HepG2 (cell line): ENCODE measurements around the gene ADM. TPM values are rescaled to one million over a fixed set of nuclear protein-coding genes. Genes with fewer than 3 reads are reported as not detected.

Source experiments
- MAFF ChIP-seq: IDR thresholded peaks from 2 replicates; pipeline ENCODE4 v1.6.1; 2011; ENCODE audit warnings: low read depth, low read length, improper control_type of control experiment
- NCOA1 ChIP-seq: sonication (generic); formaldehyde crosslinking; IDR thresholded peaks from 2 replicates; pipeline ENCODE4 v1.9.0; 2021; ENCODE audit warnings: missing genetic modification reagents
- NCOA5 ChIP-seq: sonication (generic); formaldehyde crosslinking; IDR thresholded peaks from 2 replicates; pipeline ENCODE4 v1.4.0; 2020; ENCODE audit warnings: missing genetic modification reagents
- RARA ChIP-seq: IDR thresholded peaks from 2 replicates; pipeline ENCODE4 v1.6.1; 2016; ENCODE audit warnings: missing genetic modification reagents, missing compliant biosample characterization
- SKI ChIP-seq: fragments of 450-650 bp; IDR thresholded peaks from one replicate; pipeline ENCODE4 v1.6.1; 2018; ENCODE audit warnings: mild to moderate bottlenecking; ENCODE audit not compliant: partially characterized antibody
- SMAD9 ChIP-seq: sonication (generic); formaldehyde crosslinking; IDR thresholded peaks from 2 replicates; pipeline ENCODE4 v1.5.1; 2020; ENCODE audit warnings: mild to moderate bottlenecking, missing genetic modification reagents
- SP140L ChIP-seq: sonication (generic); formaldehyde crosslinking; IDR thresholded peaks from 2 replicates; pipeline ENCODE4 v1.4.0; 2020; ENCODE audit warnings: missing genetic modification reagents, borderline replicate concordance
- TBX2 ChIP-seq: sonication (generic); formaldehyde crosslinking; IDR thresholded peaks from 2 replicates; pipeline ENCODE4 v1.5.0; 2020; ENCODE audit warnings: missing genetic modification reagents, mild to moderate bottlenecking, borderline replicate concordance
- XRCC5 ChIP-seq: fragments of 200-400 bp; formaldehyde crosslinking; optimal IDR thresholded peaks from 2 replicates; pipeline ENCODE3; 2017; ENCODE audit warnings: mild to moderate bottlenecking, low read length
- ZNF563 ChIP-seq: sonication (generic); formaldehyde crosslinking; IDR thresholded peaks from 2 replicates; pipeline ENCODE4 v1.8.0; 2022; ENCODE audit warnings: mild to moderate bottlenecking, moderate library complexity, missing genetic modification reagents
- ZNF607 ChIP-seq: sonication (generic); formaldehyde crosslinking; IDR thresholded peaks from 2 replicates; pipeline ENCODE4 v1.5.1; 2020; ENCODE audit warnings: missing genetic modification reagents, mild to moderate bottlenecking, borderline replicate concordance
- ZNF678 ChIP-seq: sonication (generic); formaldehyde crosslinking; IDR thresholded peaks from 2 replicates; pipeline ENCODE4 v1.4.0; 2020; ENCODE audit warnings: mild to moderate bottlenecking, missing genetic modification reagents
- ZNF883 ChIP-seq: sonication (generic); formaldehyde crosslinking; IDR thresholded peaks from 2 replicates; pipeline ENCODE4 v1.5.1; 2020; ENCODE audit warnings: mild to moderate bottlenecking, missing genetic modification reagents; ENCODE audit errors: not compliant biosample characterization
- ZSCAN9 ChIP-seq: IDR thresholded peaks from 2 replicates; pipeline ENCODE4 v1.6.1; 2016; ENCODE audit warnings: borderline replicate concordance
- polyA plus RNA-seq, 8 experiments: library from polyadenylated mRNA; depleted of rRNA in 3 of 8; stranded (reverse) in 7 of 8; unstranded in 1 of 8; fragments of >200 nt; fragmentation: Illumina TruSeq in 4 of 8; extraction: Trizol in 4 of 8; gene quantifications; 2 replicates each; pipeline versions ENCODE4 v1.2.1 to v1.2.3, GENCODE V29; 2011 to 2016; ENCODE audit warnings: low read depth in 4 of 8, missing spikeins in 1 of 8, mixed read lengths in 1 of 8; ENCODE audit not compliant: insufficient read depth in 1 of 8
- total RNA-seq, 5 experiments: library from RNA; depleted of rRNA; stranded (reverse); fragments of >200 nt; fragmentation: Illumina TruSeq; extraction: Trizol; gene quantifications; 2 replicates each; pipeline ENCODE4 v1.2.3, GENCODE V29; 2016; ENCODE audit warnings: low read depth in 1 of 5
- TF ChIP-seq, protein P1 (sequence below): sonication (generic); formaldehyde crosslinking; conservative IDR thresholded peaks from 2 replicates; pipeline ENCODE4 v1.4.0; 2020; ENCODE audit warnings: mild to moderate bottlenecking, missing genetic modification reagents, moderate library complexity
- TF ChIP-seq, protein P2 (sequence below): sonication (generic); formaldehyde crosslinking; conservative IDR thresholded peaks from 2 replicates; pipeline ENCODE4 v1.8.0; 2022; ENCODE audit warnings: mild to moderate bottlenecking, moderate library complexity, missing genetic modification reagents
- TF ChIP-seq, protein P3 (sequence below), 2 experiments: sonication (generic) in 1 of 2; formaldehyde crosslinking in 1 of 2; IDR thresholded peaks; 2 replicates each; pipeline versions ENCODE4 v1.6.1 to v1.9.0; 2014 to 2022; ENCODE audit warnings: antibody characterized with exemption in 1 of 2, borderline replicate concordance in 1 of 2, inconsistent platforms in 1 of 2, low read depth in 1 of 2, missing genetic modification reagents in 1 of 2

Gene ADM
- total and polyA plus RNA-seq, 2 of the 13 experiments (the other 11 are each of a cell fraction or from before 2014, with no cell fraction given) = 10.7 to 26.1 TPM

DNA sequence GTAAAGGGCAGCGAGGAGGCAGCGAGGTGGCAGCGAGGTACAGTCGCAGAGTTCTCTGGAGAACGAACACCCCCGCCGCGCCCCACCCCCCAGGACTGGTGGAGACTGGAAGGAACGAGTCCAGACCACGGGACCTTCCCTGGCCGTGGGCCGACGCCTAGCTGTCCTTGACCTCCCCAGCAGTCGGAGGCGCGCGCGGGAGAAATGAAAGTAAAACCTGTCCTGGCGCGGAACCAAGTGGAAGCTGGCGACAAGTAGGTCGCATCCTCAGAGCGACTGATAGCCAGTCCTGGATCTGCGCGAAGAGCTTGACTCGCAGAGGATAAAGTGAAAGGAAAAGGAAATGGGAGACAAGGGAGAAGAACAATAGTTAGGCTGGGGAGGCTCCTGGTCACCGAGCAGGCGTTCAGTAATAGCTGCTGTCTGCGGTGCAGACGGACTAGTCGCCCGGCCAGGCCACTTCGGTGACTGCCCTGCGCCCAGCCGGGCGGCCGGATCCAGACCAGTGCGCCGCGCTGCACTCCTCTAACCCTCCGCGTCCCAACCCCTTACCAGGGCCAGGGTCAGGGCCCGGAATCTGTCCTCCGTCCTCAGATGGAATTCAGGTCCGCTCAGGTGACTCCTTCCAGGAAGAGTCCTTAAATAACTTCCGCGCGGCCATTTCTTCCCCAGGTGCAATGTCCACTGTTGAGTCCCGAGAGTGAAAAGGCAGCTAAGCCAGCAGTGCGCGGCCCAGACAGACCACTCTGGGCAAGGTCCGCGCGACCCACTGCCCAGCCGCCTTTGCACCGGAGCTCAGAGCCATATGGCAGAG is 1.9 kb upstream of the ADM start (continued):
- TF ChIP-seq ZNF678 (CRISPR knock-in tag) = peak; percentile 90; the same call in 1 of the 2 replicates
- TF ChIP-seq NCOA1 (CRISPR knock-in tag) = peak; percentile 65; the same call in 1 of the 2 replicates
- TF ChIP-seq ZNF883 (CRISPR knock-in tag) = no peak
- peak; percentile 77 for TF ChIP-seq RARA
- TF ChIP-seq SMAD9 = no peak
- TF ChIP-seq ZSCAN9 (CRISPR knock-in tag) = peak; percentile 19; the same call in 1 of the 2 replicates
- peak; percentile 49 for TF ChIP-seq SKI
- TF ChIP-seq SP140L (CRISPR knock-in tag) = peak; percentile 51; the same call in 1 of the 2 replicates
- TF ChIP-seq, protein P1, sequence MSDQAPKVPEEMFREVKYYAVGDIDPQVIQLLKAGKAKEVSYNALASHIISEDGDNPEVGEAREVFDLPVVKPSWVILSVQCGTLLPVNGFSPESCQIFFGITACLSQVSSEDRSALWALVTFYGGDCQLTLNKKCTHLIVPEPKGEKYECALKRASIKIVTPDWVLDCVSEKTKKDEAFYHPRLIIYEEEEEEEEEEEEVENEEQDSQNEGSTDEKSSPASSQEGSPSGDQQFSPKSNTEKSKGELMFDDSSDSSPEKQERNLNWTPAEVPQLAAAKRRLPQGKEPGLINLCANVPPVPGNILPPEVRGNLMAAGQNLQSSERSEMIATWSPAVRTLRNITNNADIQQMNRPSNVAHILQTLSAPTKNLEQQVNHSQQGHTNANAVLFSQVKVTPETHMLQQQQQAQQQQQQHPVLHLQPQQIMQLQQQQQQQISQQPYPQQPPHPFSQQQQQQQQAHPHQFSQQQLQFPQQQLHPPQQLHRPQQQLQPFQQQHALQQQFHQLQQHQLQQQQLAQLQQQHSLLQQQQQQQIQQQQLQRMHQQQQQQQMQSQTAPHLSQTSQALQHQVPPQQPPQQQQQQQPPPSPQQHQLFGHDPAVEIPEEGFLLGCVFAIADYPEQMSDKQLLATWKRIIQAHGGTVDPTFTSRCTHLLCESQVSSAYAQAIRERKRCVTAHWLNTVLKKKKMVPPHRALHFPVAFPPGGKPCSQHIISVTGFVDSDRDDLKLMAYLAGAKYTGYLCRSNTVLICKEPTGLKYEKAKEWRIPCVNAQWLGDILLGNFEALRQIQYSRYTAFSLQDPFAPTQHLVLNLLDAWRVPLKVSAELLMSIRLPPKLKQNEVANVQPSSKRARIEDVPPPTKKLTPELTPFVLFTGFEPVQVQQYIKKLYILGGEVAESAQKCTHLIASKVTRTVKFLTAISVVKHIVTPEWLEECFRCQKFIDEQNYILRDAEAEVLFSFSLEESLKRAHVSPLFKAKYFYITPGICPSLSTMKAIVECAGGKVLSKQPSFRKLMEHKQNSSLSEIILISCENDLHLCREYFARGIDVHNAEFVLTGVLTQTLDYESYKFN (CRISPR knock-in tag) = peak; percentile 23; the same call in 1 of the 2 replicates
- TF ChIP-seq, protein P2, sequence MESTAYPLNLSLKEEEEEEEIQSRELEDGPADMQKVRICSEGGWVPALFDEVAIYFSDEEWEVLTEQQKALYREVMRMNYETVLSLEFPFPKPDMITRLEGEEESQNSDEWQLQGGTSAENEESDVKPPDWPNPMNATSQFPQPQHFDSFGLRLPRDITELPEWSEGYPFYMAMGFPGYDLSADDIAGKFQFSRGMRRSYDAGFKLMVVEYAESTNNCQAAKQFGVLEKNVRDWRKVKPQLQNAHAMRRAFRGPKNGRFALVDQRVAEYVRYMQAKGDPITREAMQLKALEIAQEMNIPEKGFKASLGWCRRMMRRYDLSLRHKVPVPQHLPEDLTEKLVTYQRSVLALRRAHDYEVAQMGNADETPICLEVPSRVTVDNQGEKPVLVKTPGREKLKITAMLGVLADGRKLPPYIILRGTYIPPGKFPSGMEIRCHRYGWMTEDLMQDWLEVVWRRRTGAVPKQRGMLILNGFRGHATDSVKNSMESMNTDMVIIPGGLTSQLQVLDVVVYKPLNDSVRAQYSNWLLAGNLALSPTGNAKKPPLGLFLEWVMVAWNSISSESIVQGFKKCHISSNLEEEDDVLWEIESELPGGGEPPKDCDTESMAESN = no peak; the same call in 1 of the 2 replicates
- TF ChIP-seq ZNF563 (CRISPR knock-in tag) = no peak
- TF ChIP-seq, protein P3, sequence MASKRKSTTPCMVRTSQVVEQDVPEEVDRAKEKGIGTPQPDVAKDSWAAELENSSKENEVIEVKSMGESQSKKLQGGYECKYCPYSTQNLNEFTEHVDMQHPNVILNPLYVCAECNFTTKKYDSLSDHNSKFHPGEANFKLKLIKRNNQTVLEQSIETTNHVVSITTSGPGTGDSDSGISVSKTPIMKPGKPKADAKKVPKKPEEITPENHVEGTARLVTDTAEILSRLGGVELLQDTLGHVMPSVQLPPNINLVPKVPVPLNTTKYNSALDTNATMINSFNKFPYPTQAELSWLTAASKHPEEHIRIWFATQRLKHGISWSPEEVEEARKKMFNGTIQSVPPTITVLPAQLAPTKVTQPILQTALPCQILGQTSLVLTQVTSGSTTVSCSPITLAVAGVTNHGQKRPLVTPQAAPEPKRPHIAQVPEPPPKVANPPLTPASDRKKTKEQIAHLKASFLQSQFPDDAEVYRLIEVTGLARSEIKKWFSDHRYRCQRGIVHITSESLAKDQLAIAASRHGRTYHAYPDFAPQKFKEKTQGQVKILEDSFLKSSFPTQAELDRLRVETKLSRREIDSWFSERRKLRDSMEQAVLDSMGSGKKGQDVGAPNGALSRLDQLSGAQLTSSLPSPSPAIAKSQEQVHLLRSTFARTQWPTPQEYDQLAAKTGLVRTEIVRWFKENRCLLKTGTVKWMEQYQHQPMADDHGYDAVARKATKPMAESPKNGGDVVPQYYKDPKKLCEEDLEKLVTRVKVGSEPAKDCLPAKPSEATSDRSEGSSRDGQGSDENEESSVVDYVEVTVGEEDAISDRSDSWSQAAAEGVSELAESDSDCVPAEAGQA (IDR thresholded peaks at IDR 0.05; ENCODE audit: low read depth) = peak; percentile 10; the same call in 1 of the 2 replicates
- TF ChIP-seq, protein P3 (CRISPR knock-in tag; IDR thresholded peaks at IDR 0.05; ENCODE audit: borderline replicate concordance) = no peak
- 0 out of 2 replicates have a peak, but pooled peaks have one; percentile 25 for TF ChIP-seq ZNF607 (CRISPR knock-in tag)
- no peak for TF ChIP-seq NCOA5 (CRISPR knock-in tag)
- TF ChIP-seq XRCC5 = peak; percentile 1
- no peak for TF ChIP-seq MAFF
- TF ChIP-seq TBX2 = peak; percentile 55; the same call in 1 of the 2 replicates
